ENCODE measurements around the gene RTTN. TPM values are rescaled to one million over a fixed set of nuclear protein-coding genes. Genes with fewer than 3 reads are reported as not detected.
A peak's percentile ranks its signal among the peaks of the same experiment; 100 is the strongest.

RTTN gene
- polyA plus RNA-seq, 3 donors: 0.22 to 2.7 (median 0.25) TPM

DNA sequence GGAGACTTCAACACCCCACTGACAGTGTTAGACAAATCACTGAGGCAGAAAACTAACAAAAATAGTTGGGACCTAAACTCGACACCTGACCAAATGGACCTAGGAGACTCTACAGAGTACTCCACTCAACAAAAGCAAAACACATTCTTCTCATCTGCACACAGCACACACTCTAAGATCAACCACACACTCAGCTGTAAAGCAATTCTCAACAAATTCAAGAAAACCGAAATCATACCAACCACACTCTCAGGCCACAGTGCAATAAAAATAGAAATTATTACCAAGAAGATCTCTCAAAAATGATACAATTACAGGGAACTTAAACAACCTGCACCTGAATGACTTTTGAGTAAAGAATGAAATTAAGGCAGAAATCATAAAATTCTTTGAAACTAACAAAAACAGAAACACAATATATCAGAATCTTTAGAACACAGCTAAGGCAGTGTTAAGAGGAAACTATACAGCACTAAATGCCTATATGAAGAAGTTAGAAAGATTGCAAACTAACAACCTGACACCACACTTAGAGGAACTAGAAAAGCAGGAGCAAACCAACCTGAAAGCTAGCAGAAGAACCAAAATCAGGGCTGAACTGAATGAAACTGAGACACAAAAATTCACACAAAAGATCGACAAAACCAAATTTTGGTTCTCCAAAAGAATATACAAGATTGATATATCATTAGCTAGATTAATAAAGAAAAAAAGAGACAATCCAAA is 46.3 kb downstream of the RTTN start:
- Mint-ChIP-seq H3K27me3 (ENCODE audit: low read depth in 3 of 3) (no peaks in the 10 kb centered on the region), H3K36me3 (peaks cover 73 to 74% of the 10 kb centered on the region in 2 donors), H3K9me3 (peaks cover 0 to 8% (median 0%) of the 10 kb centered on the region in 7 donors), H3K27ac (peak overlapping the region in 1 of 7 donors; percentile 0), H3K4me1 (no peaks in the 10 kb centered on the region), H3K4me3 (no peak overlapping the region)
- WGBS (ENCODE audit: insufficient coverage): 50% methylated on average over 1 of the region's 3 CpGs
- Histone ChIP-seq H3K9me3 (replicated peaks in 1 of 2; ENCODE audit: control insufficient read depth in 1 of 2, insufficient read depth in 1 of 2, low read length in 2 of 2) (no peaks in the 10 kb centered on the region), H3K9ac (ENCODE audit: insufficient read depth, low read length, poor library complexity, severe bottlenecking) (no peak overlapping the region), H3K79me2 (ENCODE audit: insufficient read depth, low read length) (no peaks in the 10 kb centered on the region), H3K27me3 (ENCODE audit: control insufficient read depth in 2 of 2, insufficient read depth in 2 of 2, low read length in 2 of 2) (no peaks in the 10 kb centered on the region), H3K4me2 (replicated peaks; ENCODE audit: extremely low read depth, low read length, poor library complexity, severe bottlenecking) (no peak overlapping the region), H3K4me1 (ENCODE audit: control insufficient read depth in 1 of 2, insufficient read depth in 2 of 2, low read length in 2 of 2) (no peaks in the 10 kb centered on the region), H3K36me3 (replicated peaks in 1 of 2; ENCODE audit: control insufficient read depth in 1 of 2, insufficient read depth in 2 of 2, low read length in 2 of 2) (peaks cover 6 to 39% of the 10 kb centered on the region in 2 donors), H3K4me3 (replicated peaks in 1 of 3; ENCODE audit: low read depth in 2 of 3, low read length in 3 of 3) (no peak overlapping the region), H3K27ac (ENCODE audit: low read depth in 1 of 2, low read length in 2 of 2) (no peak overlapping the region), H4K20me1 (ENCODE audit: insufficient read depth, low read length) (no peaks in the 10 kb centered on the region), H2AFZ (ENCODE audit: insufficient read depth, low read depth, low read length, poor library complexity, severe bottlenecking) (no peak overlapping the region)
- intact Hi-C loops (cut with micrococcal nuclease): no loop called here
- TF ChIP-seq, protein P1, sequence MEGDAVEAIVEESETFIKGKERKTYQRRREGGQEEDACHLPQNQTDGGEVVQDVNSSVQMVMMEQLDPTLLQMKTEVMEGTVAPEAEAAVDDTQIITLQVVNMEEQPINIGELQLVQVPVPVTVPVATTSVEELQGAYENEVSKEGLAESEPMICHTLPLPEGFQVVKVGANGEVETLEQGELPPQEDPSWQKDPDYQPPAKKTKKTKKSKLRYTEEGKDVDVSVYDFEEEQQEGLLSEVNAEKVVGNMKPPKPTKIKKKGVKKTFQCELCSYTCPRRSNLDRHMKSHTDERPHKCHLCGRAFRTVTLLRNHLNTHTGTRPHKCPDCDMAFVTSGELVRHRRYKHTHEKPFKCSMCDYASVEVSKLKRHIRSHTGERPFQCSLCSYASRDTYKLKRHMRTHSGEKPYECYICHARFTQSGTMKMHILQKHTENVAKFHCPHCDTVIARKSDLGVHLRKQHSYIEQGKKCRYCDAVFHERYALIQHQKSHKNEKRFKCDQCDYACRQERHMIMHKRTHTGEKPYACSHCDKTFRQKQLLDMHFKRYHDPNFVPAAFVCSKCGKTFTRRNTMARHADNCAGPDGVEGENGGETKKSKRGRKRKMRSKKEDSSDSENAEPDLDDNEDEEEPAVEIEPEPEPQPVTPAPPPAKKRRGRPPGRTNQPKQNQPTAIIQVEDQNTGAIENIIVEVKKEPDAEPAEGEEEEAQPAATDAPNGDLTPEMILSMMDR (IDR thresholded peaks at IDR 0.05): no peak
- DNase-seq: no peak

DNA sequence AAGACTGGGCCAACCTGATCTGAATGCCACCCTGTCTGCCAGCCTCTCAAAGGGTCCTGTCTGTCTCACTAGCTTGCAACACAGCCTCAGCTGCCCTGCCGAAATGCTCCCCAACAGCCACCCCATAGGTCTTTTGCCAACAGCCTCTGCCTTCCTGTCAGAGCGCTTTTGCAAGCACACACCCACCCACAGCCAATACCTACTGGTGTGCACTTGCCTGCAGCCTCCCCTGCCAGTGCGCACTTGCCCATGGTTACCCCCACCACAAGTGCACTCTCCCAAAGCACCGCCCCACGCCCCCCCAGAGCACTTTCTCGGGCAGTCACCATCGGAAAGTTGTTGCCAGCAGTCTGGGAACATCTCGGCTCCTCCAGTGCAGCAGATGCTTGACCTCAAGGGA is 48.6 kb downstream of the RTTN start:
- no peak overlapping the region for H2AFZ ChIP-seq (ENCODE audit: insufficient read depth, low read depth, low read length, poor library complexity, severe bottlenecking)
- WGBS (ENCODE audit: insufficient coverage): 90% methylated on average over 8 of the region's 8 CpGs
- H3K4me3 Mint-ChIP-seq: no peak overlapping the region
- H3K4me1 Mint-ChIP-seq: peaks cover under 1% of the 10 kb centered on the region
- no peaks in the 10 kb centered on the region for H4K20me1 ChIP-seq (ENCODE audit: insufficient read depth, low read length)
- H3K9ac ChIP-seq (ENCODE audit: insufficient read depth, low read length, poor library complexity, severe bottlenecking): no peak overlapping the region
- H3K79me2 ChIP-seq (ENCODE audit: insufficient read depth, low read length): no peaks in the 10 kb centered on the region
- H3K4me2 ChIP-seq (replicated peaks; ENCODE audit: extremely low read depth, low read length, poor library complexity, severe bottlenecking): no peak overlapping the region
- peak overlapping the region in 3 of 7 donors; percentile 13 to 37 (median 29) for H3K27ac Mint-ChIP-seq
- no peaks in the 10 kb centered on the region for H3K27me3 Mint-ChIP-seq (ENCODE audit: low read depth in 3 of 3)
- intact Hi-C loops (cut with micrococcal nuclease): no loop called here
- DNase-seq: no peak
- H3K27ac ChIP-seq (ENCODE audit: low read depth in 1 of 2, low read length in 2 of 2): no peak overlapping the region
- H3K9me3 ChIP-seq (replicated peaks in 1 of 2; ENCODE audit: control insufficient read depth in 1 of 2, insufficient read depth in 1 of 2, low read length in 2 of 2): no peaks in the 10 kb centered on the region
- H3K4me1 ChIP-seq (ENCODE audit: control insufficient read depth in 1 of 2, insufficient read depth in 2 of 2, low read length in 2 of 2): no peaks in the 10 kb centered on the region
- TF ChIP-seq, protein P1 (IDR thresholded peaks at IDR 0.05): no peak
- no peaks in the 10 kb centered on the region for H3K27me3 ChIP-seq (ENCODE audit: control insufficient read depth in 2 of 2, insufficient read depth in 2 of 2, low read length in 2 of 2)
- peaks cover 56 to 63% of the 10 kb centered on the region in 2 donors for H3K36me3 Mint-ChIP-seq
- peaks cover 6 to 31% of the 10 kb centered on the region in 2 donors for H3K36me3 ChIP-seq (replicated peaks in 1 of 2; ENCODE audit: control insufficient read depth in 1 of 2, insufficient read depth in 2 of 2, low read length in 2 of 2)
- peaks cover 0 to 2% (median 0%) of the 10 kb centered on the region in 7 donors for H3K9me3 Mint-ChIP-seq
- no peak overlapping the region for H3K4me3 ChIP-seq (replicated peaks in 1 of 3; ENCODE audit: low read depth in 2 of 3, low read length in 3 of 3)

All from CD14-positive monocyte (primary cell).